IPS-15b (cell line): ENCODE measurements around the gene RITA1.

Experiments
- H3K27me3 ChIP-seq: one replicate; pipeline ENCODE4 v1.6.1; 2013; ENCODE audit warnings: low read length; ENCODE audit not compliant: control insufficient read depth, insufficient read depth
- H3K36me3 ChIP-seq: one replicate; pipeline ENCODE4 v1.6.1; 2013; ENCODE audit warnings: low read length; ENCODE audit not compliant: control insufficient read depth, insufficient read depth
- H3K4me1 ChIP-seq: one replicate; pipeline ENCODE4 v1.6.1; 2013; ENCODE audit warnings: mild to moderate bottlenecking, low read length; ENCODE audit not compliant: control insufficient read depth, insufficient read depth
- H3K4me3 ChIP-seq: one replicate; pipeline ENCODE4 v1.5.1; 2013; ENCODE audit warnings: low read depth, low read length
- H3K9ac ChIP-seq: one replicate; pipeline ENCODE4 v1.6.1; 2013; ENCODE audit warnings: low read depth, mild to moderate bottlenecking, low read length
- H3K9me3 ChIP-seq: one replicate; pipeline ENCODE4 v1.6.1; 2013; ENCODE audit warnings: mild to moderate bottlenecking, low read length; ENCODE audit not compliant: control insufficient read depth, insufficient read depth

The RITA1 gene

GRCh38 chr12:113170926-113171325 is 14.6 kb upstream of the RITA1 start:
- H3K4me1 ChIP-seq: no peaks in the 10 kb centered on the region
- H3K27me3 ChIP-seq: no peaks in the 10 kb centered on the region
- no peak overlapping the region for H3K4me3 ChIP-seq
- H3K9ac ChIP-seq: no peak overlapping the region
- no peaks in the 10 kb centered on the region for H3K9me3 ChIP-seq
- peaks cover 40% of the 10 kb centered on the region for H3K36me3 ChIP-seq

- Histone ChIP-seq H3K4me1 (no peaks in the 10 kb centered on the region), H3K36me3 (peaks cover 45% of the 10 kb centered on the region), H3K9me3 (no peaks in the 10 kb centered on the region), H3K9ac (no peak overlapping the region), H3K27me3 (no peaks in the 10 kb centered on the region), H3K4me3 (no peak overlapping the region)
These were observed 14.0 kb upstream of the RITA1 start for GRCh38 chr12:113171543-113171942.

- Histone ChIP-seq H3K4me3 (no peak overlapping the region), H3K36me3 (peaks cover 50% of the 10 kb centered on the region), H3K27me3 (no peaks in the 10 kb centered on the region), H3K9me3 (no peaks in the 10 kb centered on the region), H3K4me1 (no peaks in the 10 kb centered on the region), H3K9ac (no peak overlapping the region)
These were observed 13.3 kb upstream of the RITA1 start for GRCh38 chr12:113172185-113172584.

GRCh38 chr12:113173081-113173698 is 12.3 kb upstream of the RITA1 start:
- Histone ChIP-seq H3K36me3 (peaks cover 55% of the 10 kb centered on the region), H3K9me3 (no peaks in the 10 kb centered on the region), H3K27me3 (no peaks in the 10 kb centered on the region), H3K4me1 (no peaks in the 10 kb centered on the region), H3K9ac (no peak overlapping the region), H3K4me3 (no peak overlapping the region)

- no peak overlapping the region for H3K4me3 ChIP-seq
- H3K9ac ChIP-seq: no peak overlapping the region
- H3K4me1 ChIP-seq: no peaks in the 10 kb centered on the region
- H3K9me3 ChIP-seq: no peaks in the 10 kb centered on the region
- H3K27me3 ChIP-seq: no peaks in the 10 kb centered on the region
- peaks cover 50% of the 10 kb centered on the region for H3K36me3 ChIP-seq
These were observed 10.8 kb upstream of the RITA1 start for GRCh38 chr12:113174461-113175384.

GRCh38 chr12:113179023-113179422 is 6.5 kb upstream of the RITA1 start:
- Histone ChIP-seq H3K4me3 (no peak overlapping the region), H3K9ac (no peak overlapping the region), H3K9me3 (no peaks in the 10 kb centered on the region), H3K4me1 (no peaks in the 10 kb centered on the region), H3K36me3 (peaks cover 44% of the 10 kb centered on the region), H3K27me3 (no peaks in the 10 kb centered on the region)

- H3K27me3 ChIP-seq: no peaks in the 10 kb centered on the region
- peaks cover 40% of the 10 kb centered on the region for H3K36me3 ChIP-seq
- no peaks in the 10 kb centered on the region for H3K4me1 ChIP-seq
- H3K4me3 ChIP-seq: no peak overlapping the region
- no peaks in the 10 kb centered on the region for H3K9me3 ChIP-seq
- no peak overlapping the region for H3K9ac ChIP-seq
These were observed 5.2 kb upstream of the RITA1 start for GRCh38 chr12:113180333-113180732.

GRCh38 chr12:113181975-113182374 is 3.5 kb upstream of the RITA1 start:
- Histone ChIP-seq H3K36me3 (peaks cover 30% of the 10 kb centered on the region), H3K4me3 (no peak overlapping the region), H3K9me3 (no peaks in the 10 kb centered on the region), H3K27me3 (no peaks in the 10 kb centered on the region), H3K4me1 (no peaks in the 10 kb centered on the region), H3K9ac (no peak overlapping the region)

- H3K36me3 ChIP-seq: peaks cover 23% of the 10 kb centered on the region
- H3K4me3 ChIP-seq: no peak overlapping the region
- no peaks in the 10 kb centered on the region for H3K4me1 ChIP-seq
- H3K9me3 ChIP-seq: no peaks in the 10 kb centered on the region
- no peaks in the 10 kb centered on the region for H3K27me3 ChIP-seq
- H3K9ac ChIP-seq: no peak overlapping the region
These were observed 2.4 kb upstream of the RITA1 start for GRCh38 chr12:113183030-113183589.

GRCh38 chr12:113184098-113184899 is 1.2 kb upstream of the RITA1 start:
- no peaks in the 10 kb centered on the region for H3K9me3 ChIP-seq
- no peaks in the 10 kb centered on the region for H3K4me1 ChIP-seq
- peak overlapping the region; percentile 85 for H3K4me3 ChIP-seq
- H3K9ac ChIP-seq: no peak overlapping the region
- H3K36me3 ChIP-seq: peaks cover 18% of the 10 kb centered on the region
- no peaks in the 10 kb centered on the region for H3K27me3 ChIP-seq

GRCh38 chr12:113184900-113185179 is 681 bp upstream of the RITA1 start:
- no peaks in the 10 kb centered on the region for H3K9me3 ChIP-seq
- H3K4me1 ChIP-seq: no peaks in the 10 kb centered on the region
- H3K9ac ChIP-seq: peak overlapping the region; percentile 89
- no peaks in the 10 kb centered on the region for H3K27me3 ChIP-seq
- peaks cover 18% of the 10 kb centered on the region for H3K36me3 ChIP-seq
- H3K4me3 ChIP-seq: peak overlapping the region; percentile 85
